HG02642 (cell line): Measurements from ENCODE around the gene CACNG5.

ENCODE experiments used
- ATAC-seq: cut with Tn5 transposase; IDR thresholded peaks from one replicate; pipeline ENCODE4 v1.9.1; 2021; ENCODE audit warnings: mild to moderate bottlenecking; ENCODE audit not compliant: unreplicated experiment, poor library complexity

Gene CACNG5

GRCh38 chr17:66819466-66819865 lies 15.5 kb upstream of the CACNG5 start:
- no peak for ATAC-seq

GRCh38 chr17:66822009-66822408 lies 12.9 kb upstream of the CACNG5 start:
- no peak for ATAC-seq

- ATAC-seq, result no peak
Measured at GRCh38 chr17:66826856-66827255, 8.1 kb upstream of the CACNG5 start.

- no peak for ATAC-seq
Measured at GRCh38 chr17:66829386-66829864, 5.5 kb upstream of the CACNG5 start.

- no peak for ATAC-seq
Measured at GRCh38 chr17:66829883-66830282, 5.0 kb upstream of the CACNG5 start.

- ATAC-seq, result no peak
Measured at GRCh38 chr17:66830451-66830850, 4.5 kb upstream of the CACNG5 start.

- ATAC-seq, result no peak
Measured at GRCh38 chr17:66831383-66832210, 3.3 kb upstream of the CACNG5 start.

- no peak for ATAC-seq
Measured at GRCh38 chr17:66833201-66833600, 1.7 kb upstream of the CACNG5 start.

- no peak for ATAC-seq
Measured at GRCh38 chr17:66834426-66834918, 445 bp upstream of the CACNG5 start.

GRCh38 chr17:66835476-66835875 lies 559 bp downstream of the CACNG5 start:
- ATAC-seq, result no peak

GRCh38 chr17:66836063-66837005 lies 1.4 kb downstream of the CACNG5 start:
- ATAC-seq, result no peak

GRCh38 chr17:66837226-66837625 lies 2.3 kb downstream of the CACNG5 start:
- no peak for ATAC-seq

GRCh38 chr17:66837885-66838665 lies 3.2 kb downstream of the CACNG5 start:
- ATAC-seq, result no peak

- no peak for ATAC-seq
Measured at GRCh38 chr17:66839616-66840015, 4.7 kb downstream of the CACNG5 start.

- ATAC-seq, result no peak
Measured at GRCh38 chr17:66840061-66840460, 5.1 kb downstream of the CACNG5 start.

GRCh38 chr17:66841328-66841727 lies 6.4 kb downstream of the CACNG5 start:
- no peak for ATAC-seq

GRCh38 chr17:66841744-66842143 lies 6.8 kb downstream of the CACNG5 start:
- ATAC-seq, result no peak

- no peak for ATAC-seq
Measured at GRCh38 chr17:66842505-66842904, 7.6 kb downstream of the CACNG5 start.

GRCh38 chr17:66842959-66843358 lies 8.0 kb downstream of the CACNG5 start:
- no peak for ATAC-seq

- ATAC-seq, result no peak
Measured at GRCh38 chr17:66843627-66844026, 8.7 kb downstream of the CACNG5 start.
